ENCODE data around the gene IGFBP6.

IGFBP6 gene

GRCh38 chr12:53120685-53121525 lies 23.4 kb downstream of the IGFBP6 start:
- Histone ChIP-seq H3K27me3 (ENCODE audit: control insufficient read depth, insufficient read depth, low read length) (no peaks in the 10 kb centered on the region), H3K36me3 (ENCODE audit: control insufficient read depth, low read depth, low read length) (no peaks in the 10 kb centered on the region), H3K4me3 (ENCODE audit: low read length) (no peak overlapping the region), H3K9ac (ENCODE audit: low read length) (no peak overlapping the region), H3K27ac (ENCODE audit: low read length) (no peak overlapping the region), H3K4me1 (ENCODE audit: control insufficient read depth, low read depth, low read length) (no peaks in the 10 kb centered on the region), H3K9me3 (ENCODE audit: control insufficient read depth, low read depth, low read length) (no peaks in the 10 kb centered on the region)

GRCh38 chr12:53122961-53123468 lies 25.5 kb downstream of the IGFBP6 start:
- Histone ChIP-seq H3K27ac (ENCODE audit: low read length) (no peak overlapping the region), H3K9me3 (ENCODE audit: control insufficient read depth, low read depth, low read length) (no peaks in the 10 kb centered on the region), H3K4me1 (ENCODE audit: control insufficient read depth, low read depth, low read length) (no peaks in the 10 kb centered on the region), H3K4me3 (ENCODE audit: low read length) (no peak overlapping the region), H3K36me3 (ENCODE audit: control insufficient read depth, low read depth, low read length) (no peaks in the 10 kb centered on the region), H3K9ac (ENCODE audit: low read length) (no peak overlapping the region), H3K27me3 (ENCODE audit: control insufficient read depth, insufficient read depth, low read length) (no peaks in the 10 kb centered on the region)

GRCh38 chr12:53123578-53124351 lies 26.3 kb downstream of the IGFBP6 start:
- Histone ChIP-seq H3K4me3 (ENCODE audit: low read length) (no peak overlapping the region), H3K27ac (ENCODE audit: low read length) (no peak overlapping the region), H3K36me3 (ENCODE audit: control insufficient read depth, low read depth, low read length) (no peaks in the 10 kb centered on the region)

GRCh38 chr12:53124352-53124723 lies 26.9 kb downstream of the IGFBP6 start:
- H3K36me3 ChIP-seq (ENCODE audit: control insufficient read depth, low read depth, low read length) = no peaks in the 10 kb centered on the region
- no peaks in the 10 kb centered on the region for H3K9me3 ChIP-seq (ENCODE audit: control insufficient read depth, low read depth, low read length)
- H3K4me1 ChIP-seq (ENCODE audit: control insufficient read depth, low read depth, low read length) = no peaks in the 10 kb centered on the region
- H3K9ac ChIP-seq (ENCODE audit: low read length) = no peak overlapping the region
- H3K27ac ChIP-seq (ENCODE audit: low read length) = no peak overlapping the region
- no peak overlapping the region for H3K4me3 ChIP-seq (ENCODE audit: low read length)
- no peaks in the 10 kb centered on the region for H3K27me3 ChIP-seq (ENCODE audit: control insufficient read depth, insufficient read depth, low read length)

More at GRCh38 chr12:53123578-53124351, 26.3 kb downstream of the IGFBP6 start:
- Histone ChIP-seq H3K27me3 (ENCODE audit: control insufficient read depth, insufficient read depth, low read length) (no peaks in the 10 kb centered on the region), H3K4me1 (ENCODE audit: control insufficient read depth, low read depth, low read length) (no peaks in the 10 kb centered on the region), H3K9me3 (ENCODE audit: control insufficient read depth, low read depth, low read length) (no peaks in the 10 kb centered on the region), H3K9ac (ENCODE audit: low read length) (no peak overlapping the region)

- Histone ChIP-seq H3K4me1 (ENCODE audit: control insufficient read depth, low read depth, low read length) (no peaks in the 10 kb centered on the region), H3K9ac (ENCODE audit: low read length) (no peak overlapping the region), H3K9me3 (ENCODE audit: control insufficient read depth, low read depth, low read length) (no peaks in the 10 kb centered on the region), H3K36me3 (ENCODE audit: control insufficient read depth, low read depth, low read length) (no peaks in the 10 kb centered on the region), H3K27me3 (ENCODE audit: control insufficient read depth, insufficient read depth, low read length) (no peaks in the 10 kb centered on the region), H3K27ac (ENCODE audit: low read length) (no peak overlapping the region), H3K4me3 (ENCODE audit: low read length) (no peak overlapping the region)
Observed at GRCh38 chr12:53127169-53127568, 29.7 kb downstream of the IGFBP6 start.

GRCh38 chr12:53128780-53129569 lies 31.5 kb downstream of the IGFBP6 start:
- no peaks in the 10 kb centered on the region for H3K27me3 ChIP-seq (ENCODE audit: control insufficient read depth, insufficient read depth, low read length)
- H3K27ac ChIP-seq (ENCODE audit: low read length) = no peak overlapping the region
- no peaks in the 10 kb centered on the region for H3K4me1 ChIP-seq (ENCODE audit: control insufficient read depth, low read depth, low read length)
- H3K9ac ChIP-seq (ENCODE audit: low read length) = no peak overlapping the region
- H3K36me3 ChIP-seq (ENCODE audit: control insufficient read depth, low read depth, low read length) = no peaks in the 10 kb centered on the region
- no peaks in the 10 kb centered on the region for H3K9me3 ChIP-seq (ENCODE audit: control insufficient read depth, low read depth, low read length)
- H3K4me3 ChIP-seq (ENCODE audit: low read length) = no peak overlapping the region

GRCh38 chr12:53131844-53132243 lies 34.4 kb downstream of the IGFBP6 start:
- Histone ChIP-seq H3K27me3 (ENCODE audit: control insufficient read depth, insufficient read depth, low read length) (no peaks in the 10 kb centered on the region), H3K9me3 (ENCODE audit: control insufficient read depth, low read depth, low read length) (no peaks in the 10 kb centered on the region), H3K4me3 (ENCODE audit: low read length) (no peak overlapping the region), H3K9ac (ENCODE audit: low read length) (no peak overlapping the region), H3K4me1 (ENCODE audit: control insufficient read depth, low read depth, low read length) (no peaks in the 10 kb centered on the region), H3K27ac (ENCODE audit: low read length) (no peak overlapping the region), H3K36me3 (ENCODE audit: control insufficient read depth, low read depth, low read length) (no peaks in the 10 kb centered on the region)

- Histone ChIP-seq H3K4me3 (ENCODE audit: low read length) (no peak overlapping the region), H3K27me3 (ENCODE audit: control insufficient read depth, insufficient read depth, low read length) (no peaks in the 10 kb centered on the region), H3K9ac (ENCODE audit: low read length) (no peak overlapping the region), H3K27ac (ENCODE audit: low read length) (no peak overlapping the region), H3K4me1 (ENCODE audit: control insufficient read depth, low read depth, low read length) (no peaks in the 10 kb centered on the region), H3K36me3 (ENCODE audit: control insufficient read depth, low read depth, low read length) (no peaks in the 10 kb centered on the region), H3K9me3 (ENCODE audit: control insufficient read depth, low read depth, low read length) (no peaks in the 10 kb centered on the region)
Observed at GRCh38 chr12:53133722-53134121, 36.3 kb downstream of the IGFBP6 start.

GRCh38 chr12:53143355-53143754 lies 45.9 kb downstream of the IGFBP6 start:
- no peak overlapping the region for H3K27ac ChIP-seq (ENCODE audit: low read length)
- no peak overlapping the region for H3K9ac ChIP-seq (ENCODE audit: low read length)
- no peaks in the 10 kb centered on the region for H3K27me3 ChIP-seq (ENCODE audit: control insufficient read depth, insufficient read depth, low read length)
- no peaks in the 10 kb centered on the region for H3K4me1 ChIP-seq (ENCODE audit: control insufficient read depth, low read depth, low read length)
- peaks cover 5% of the 10 kb centered on the region for H3K9me3 ChIP-seq (ENCODE audit: control insufficient read depth, low read depth, low read length)
- no peaks in the 10 kb centered on the region for H3K36me3 ChIP-seq (ENCODE audit: control insufficient read depth, low read depth, low read length)
- no peak overlapping the region for H3K4me3 ChIP-seq (ENCODE audit: low read length)

- Histone ChIP-seq H3K9ac (ENCODE audit: low read length) (no peak overlapping the region), H3K9me3 (ENCODE audit: control insufficient read depth, low read depth, low read length) (no peaks in the 10 kb centered on the region), H3K36me3 (ENCODE audit: control insufficient read depth, low read depth, low read length) (no peaks in the 10 kb centered on the region), H3K4me1 (ENCODE audit: control insufficient read depth, low read depth, low read length) (no peaks in the 10 kb centered on the region), H3K27ac (ENCODE audit: low read length) (no peak overlapping the region), H3K27me3 (ENCODE audit: control insufficient read depth, insufficient read depth, low read length) (no peaks in the 10 kb centered on the region), H3K4me3 (ENCODE audit: low read length) (no peak overlapping the region)
Observed at GRCh38 chr12:53145383-53146260, 48.2 kb downstream of the IGFBP6 start.
